Colonic mucosa (tissue), 4 donors: ENCODE results near the gene MAB21L3. TPM values are rescaled to one million over a fixed set of nuclear protein-coding genes. Genes with fewer than 3 reads are reported as not detected.

Experiments
- DNase-seq: peaks from one replicate; pipeline ENCODE4 v3.0.0-alpha.2; 2020
- H3K27ac ChIP-seq: fragments of 200-600 bp; one replicate; pipeline ENCODE4 v1.8.0; 2021
- H3K27me3 ChIP-seq: fragments of 200-600 bp; one replicate; pipeline ENCODE4 v1.8.0; 2021
- H3K36me3 ChIP-seq: fragments of 200-600 bp; one replicate; pipeline ENCODE4 v1.8.0; 2021
- H3K4me1 ChIP-seq: fragments of 200-600 bp; one replicate; pipeline ENCODE4 v1.8.0; 2021; ENCODE audit warnings: mild to moderate bottlenecking
- H3K4me3 ChIP-seq: fragments of 200-600 bp; one replicate; pipeline ENCODE4 v1.8.0; 2021
- H3K9ac ChIP-seq, 2 donors: one replicate each; pipeline ENCODE4 v1.7.0; 2013; ENCODE audit warnings: control low read depth in 2 of 2, low read depth in 2 of 2, low read length in 2 of 2
- H3K9me3 ChIP-seq: fragments of 200-600 bp; one replicate; pipeline ENCODE4 v1.8.0; 2021
- CTCF ChIP-seq: fragments of 200-600 bp; IDR thresholded peaks from one replicate; pipeline ENCODE4 v1.8.0; 2022; ENCODE audit warnings: antibody characterized with exemption, mild to moderate bottlenecking
- intact Hi-C: fragments of 100-400 bp; cut with DNase I; formaldehyde crosslinking; loops from one replicate; pipeline ENCODE4 v1.14.1; 2022
- total RNA-seq, 2 donors: library from RNA; stranded (reverse); fragmentation: NEBNext Ultra II Directional in 1 of 2; extraction: Animal tissue kit (Norgen Biotek cat#: 25700) in 1 of 2; gene quantifications; one replicate each; pipeline ENCODE4 v1.2.1, GENCODE V29; 2021
- donor health status: healthy.
- donor health status: DM: no; HTN: no; CAD: no.
- donor health status: DM: no; HTN: no; CAD: no.

The MAB21L3 gene
- total RNA-seq, 2 donors from 2014 or later = 3.9 to 4.5 TPM

GRCh38 chr1:116097626-116098025 is 13.6 kb upstream of the MAB21L3 start:
- DNase-seq = no peak
- intact Hi-C loops = no loop called here
- Histone ChIP-seq H3K4me3 (no peak overlapping the region), H3K9ac (no peak overlapping the region), H3K36me3 (no peaks in the 10 kb centered on the region), H3K4me1 (no peaks in the 10 kb centered on the region), H3K27ac (no peak overlapping the region), H3K27me3 (no peaks in the 10 kb centered on the region), H3K9me3 (no peaks in the 10 kb centered on the region)
- TF ChIP-seq CTCF = no peak

GRCh38 chr1:116099379-116099778 is 11.8 kb upstream of the MAB21L3 start:
- no peaks in the 10 kb centered on the region for H3K4me1 ChIP-seq
- DNase-seq = no peak
- no peaks in the 10 kb centered on the region for H3K36me3 ChIP-seq
- no peak for TF ChIP-seq CTCF
- no peak overlapping the region for H3K27ac ChIP-seq
- H3K9me3 ChIP-seq = no peaks in the 10 kb centered on the region
- no peak overlapping the region for H3K9ac ChIP-seq
- no peaks in the 10 kb centered on the region for H3K27me3 ChIP-seq
- no peak overlapping the region for H3K4me3 ChIP-seq
- intact Hi-C loops = no loop called here

- Histone ChIP-seq H3K27me3 (no peaks in the 10 kb centered on the region), H3K9me3 (no peaks in the 10 kb centered on the region), H3K27ac (no peak overlapping the region), H3K36me3 (no peaks in the 10 kb centered on the region), H3K4me1 (no peaks in the 10 kb centered on the region), H3K9ac (no peak overlapping the region), H3K4me3 (no peak overlapping the region)
- no peak for TF ChIP-seq CTCF
- intact Hi-C loops = no loop called here
- no peak for DNase-seq
Measured at GRCh38 chr1:116099919-116100318, 11.3 kb upstream of the MAB21L3 start.

GRCh38 chr1:116104667-116105066 is 6.5 kb upstream of the MAB21L3 start:
- no peak overlapping the region for H3K27ac ChIP-seq
- no peak overlapping the region for H3K9ac ChIP-seq
- TF ChIP-seq CTCF = no peak
- no peak overlapping the region for H3K4me3 ChIP-seq
- no peaks in the 10 kb centered on the region for H3K9me3 ChIP-seq
- no peaks in the 10 kb centered on the region for H3K4me1 ChIP-seq
- intact Hi-C loops = no loop called here
- no peaks in the 10 kb centered on the region for H3K36me3 ChIP-seq
- no peaks in the 10 kb centered on the region for H3K27me3 ChIP-seq
- DNase-seq = no peak

GRCh38 chr1:116105996-116106395 is 5.2 kb upstream of the MAB21L3 start:
- H3K36me3 ChIP-seq = no peaks in the 10 kb centered on the region
- H3K9ac ChIP-seq = no peak overlapping the region
- intact Hi-C loops = no loop called here
- H3K9me3 ChIP-seq = no peaks in the 10 kb centered on the region
- no peaks in the 10 kb centered on the region for H3K4me1 ChIP-seq
- DNase-seq = no peak
- no peaks in the 10 kb centered on the region for H3K27me3 ChIP-seq
- no peak for TF ChIP-seq CTCF
- no peak overlapping the region for H3K27ac ChIP-seq
- H3K4me3 ChIP-seq = no peak overlapping the region

GRCh38 chr1:116106646-116107045 is 4.6 kb upstream of the MAB21L3 start:
- no peak for TF ChIP-seq CTCF
- H3K27ac ChIP-seq = no peak overlapping the region
- no peak overlapping the region for H3K4me3 ChIP-seq
- H3K9ac ChIP-seq = no peak overlapping the region
- intact Hi-C loops = no loop called here
- no peaks in the 10 kb centered on the region for H3K27me3 ChIP-seq
- no peaks in the 10 kb centered on the region for H3K4me1 ChIP-seq
- H3K36me3 ChIP-seq = no peaks in the 10 kb centered on the region
- DNase-seq = no peak
- H3K9me3 ChIP-seq = no peaks in the 10 kb centered on the region
